NCI-H774 (cell line): ENCODE measurements around the gene TSPAN8.
"Not testable (repeated sequence)": the region's sequence is repeated elsewhere in the genome, so short reads cannot be mapped to it uniquely, and the experiment has no call there.

Experiments used
- DNase-seq: peaks from one replicate; lab custom pipeline; 2025; lab: John Stamatoyannopoulos, UW

The TSPAN8 gene

GRCh38 chr12:71164166-71164565 lies 6.4 kb upstream of the TSPAN8 start:
- DNase-seq, result no peak

- DNase-seq, result peak; percentile 75
Measured at GRCh38 chr12:71162832-71163763, 5.3 kb upstream of the TSPAN8 start.

GRCh38 chr12:71161591-71161990 lies 3.8 kb upstream of the TSPAN8 start:
- DNase-seq, result no peak

- no peak for DNase-seq
Measured at GRCh38 chr12:71160585-71160984, 2.8 kb upstream of the TSPAN8 start.

- no peak for DNase-seq
Measured at GRCh38 chr12:71159878-71160277, 2.1 kb upstream of the TSPAN8 start.

GRCh38 chr12:71159264-71159663 lies 1.5 kb upstream of the TSPAN8 start:
- no peak for DNase-seq

- peak; percentile 95 for DNase-seq
Measured at GRCh38 chr12:71158361-71158882, 623 bp upstream of the TSPAN8 start.

- DNase-seq, result peak; percentile 64
Measured at GRCh38 chr12:71155225-71155624, 2.6 kb downstream of the TSPAN8 start.

- no peak for DNase-seq
Measured at GRCh38 chr12:71152851-71153250, 4.9 kb downstream of the TSPAN8 start.

- DNase-seq, result not testable (repeated sequence)
Measured at GRCh38 chr12:71150041-71150440, 7.8 kb downstream of the TSPAN8 start.

GRCh38 chr12:71144682-71145081 lies 13.1 kb downstream of the TSPAN8 start:
- DNase-seq, result no peak

- DNase-seq, result no peak
Measured at GRCh38 chr12:71142956-71143355, 14.8 kb downstream of the TSPAN8 start.

- DNase-seq, result no peak
Measured at GRCh38 chr12:71142016-71142415, 15.8 kb downstream of the TSPAN8 start.

- no peak for DNase-seq
Measured at GRCh38 chr12:71141378-71141926, 16.3 kb downstream of the TSPAN8 start.

- no peak for DNase-seq
Measured at GRCh38 chr12:71139153-71139735, 18.6 kb downstream of the TSPAN8 start.

GRCh38 chr12:71138011-71138410 lies 19.8 kb downstream of the TSPAN8 start:
- no peak for DNase-seq

GRCh38 chr12:71135812-71136176 lies 22.0 kb downstream of the TSPAN8 start:
- DNase-seq, result no peak

GRCh38 chr12:71135077-71135811 lies 22.6 kb downstream of the TSPAN8 start:
- DNase-seq, result no peak

GRCh38 chr12:71134405-71134804 lies 23.4 kb downstream of the TSPAN8 start:
- DNase-seq, result no peak

- no peak for DNase-seq
Measured at GRCh38 chr12:71130521-71131069, 27.2 kb downstream of the TSPAN8 start.

- no peak for DNase-seq
Measured at GRCh38 chr12:71129364-71129763, 28.4 kb downstream of the TSPAN8 start.
